Calu3 (cell line): ENCODE data around the gene NEK7. TPM values are rescaled to one million over a fixed set of nuclear protein-coding genes. Genes with fewer than 3 reads are reported as not detected.
A peak's percentile ranks its signal among the peaks of the same experiment; 100 is the strongest.

Experiments
- BruUV-seq: library from RNA; stranded (reverse); fragments of 400-500 nt; replicated peaks from 2 replicates; lab custom pipeline; 2021; lab: Mats Ljungman, UMichigan
- CTCF ChIA-PET: fragments of 300-600 bp; sonication (Branson Sonifier 250); formaldehyde crosslinking; loops from one replicate; lab custom pipeline; 2022; ENCODE audit warnings: antibody characterized with exemption; lab: Charles Lee
- DNase-seq: peaks from one replicate; pipeline ENCODE4 v3.0.0; 2022
- H3K27ac Mint-ChIP-seq: one replicate; pipeline ENCODE4 v1.8.0; 2022; ENCODE audit warnings: mixed read lengths; ENCODE audit not compliant: unreplicated experiment
- H3K27me3 Mint-ChIP-seq: one replicate; pipeline ENCODE4 v1.8.0; 2022; ENCODE audit warnings: mixed read lengths; ENCODE audit not compliant: unreplicated experiment
- H3K36me3 Mint-ChIP-seq: one replicate; pipeline ENCODE4 v1.8.0; 2022; ENCODE audit warnings: mild to moderate bottlenecking, moderate library complexity, mixed read lengths; ENCODE audit not compliant: insufficient read depth, unreplicated experiment
- H3K4me1 Mint-ChIP-seq: one replicate; pipeline ENCODE4 v1.8.0; 2022; ENCODE audit warnings: mild to moderate bottlenecking, low read depth, mixed read lengths; ENCODE audit not compliant: unreplicated experiment
- H3K4me3 Mint-ChIP-seq: one replicate; pipeline ENCODE4 v1.8.0; 2022; ENCODE audit warnings: mild to moderate bottlenecking, low read depth, moderate library complexity, mixed read lengths; ENCODE audit not compliant: unreplicated experiment
- H3K9me3 Mint-ChIP-seq: one replicate; pipeline ENCODE4 v1.8.0; 2022; ENCODE audit warnings: low read depth, mixed read lengths; ENCODE audit not compliant: unreplicated experiment
- intact Hi-C: fragments of 100-400 bp; cut with micrococcal nuclease; formaldehyde crosslinking; loops from one replicate; pipeline ENCODE4 v1.10.0; 2022; ENCODE audit not compliant: unreplicated experiment
- total RNA-seq: library from RNA; stranded (reverse); gene quantifications from 2 replicates; pipeline ENCODE4 v1.2.3, GENCODE V29; 2022
- TF ChIP-seq, protein P1 (sequence below): fragments of 200-600 bp; IDR thresholded peaks from one replicate; pipeline ENCODE4 v1.8.0; 2022; ENCODE audit warnings: antibody characterized with exemption; ENCODE audit not compliant: unreplicated experiment

Gene NEK7
- total RNA-seq, 1 experiment from 2014 or later = 145 TPM

DNA sequence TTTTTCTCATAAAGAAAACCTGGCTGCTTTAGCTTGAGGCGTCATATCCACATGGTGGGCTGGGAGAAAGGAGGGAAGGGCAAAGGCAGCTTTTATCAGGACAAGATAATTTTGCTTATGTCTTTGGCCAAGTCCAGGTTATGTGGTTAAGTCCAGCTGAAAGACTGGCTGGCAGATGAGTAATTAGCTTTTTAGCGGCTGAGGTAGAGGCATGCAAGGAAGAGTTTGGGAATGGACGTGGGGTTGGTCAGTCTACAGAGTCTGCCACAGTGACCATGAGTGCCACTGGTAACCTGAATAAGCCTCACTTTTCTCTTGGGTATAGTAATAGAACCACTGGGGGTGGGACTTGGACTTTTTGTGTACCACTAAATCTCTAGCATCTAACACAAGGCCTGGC, 39.8 kb downstream of the NEK7 start:
- no peak overlapping the region for H3K27ac Mint-ChIP-seq
- DNase-seq = no peak
- intact Hi-C loops = no loop called here
- TF ChIP-seq, protein P1, sequence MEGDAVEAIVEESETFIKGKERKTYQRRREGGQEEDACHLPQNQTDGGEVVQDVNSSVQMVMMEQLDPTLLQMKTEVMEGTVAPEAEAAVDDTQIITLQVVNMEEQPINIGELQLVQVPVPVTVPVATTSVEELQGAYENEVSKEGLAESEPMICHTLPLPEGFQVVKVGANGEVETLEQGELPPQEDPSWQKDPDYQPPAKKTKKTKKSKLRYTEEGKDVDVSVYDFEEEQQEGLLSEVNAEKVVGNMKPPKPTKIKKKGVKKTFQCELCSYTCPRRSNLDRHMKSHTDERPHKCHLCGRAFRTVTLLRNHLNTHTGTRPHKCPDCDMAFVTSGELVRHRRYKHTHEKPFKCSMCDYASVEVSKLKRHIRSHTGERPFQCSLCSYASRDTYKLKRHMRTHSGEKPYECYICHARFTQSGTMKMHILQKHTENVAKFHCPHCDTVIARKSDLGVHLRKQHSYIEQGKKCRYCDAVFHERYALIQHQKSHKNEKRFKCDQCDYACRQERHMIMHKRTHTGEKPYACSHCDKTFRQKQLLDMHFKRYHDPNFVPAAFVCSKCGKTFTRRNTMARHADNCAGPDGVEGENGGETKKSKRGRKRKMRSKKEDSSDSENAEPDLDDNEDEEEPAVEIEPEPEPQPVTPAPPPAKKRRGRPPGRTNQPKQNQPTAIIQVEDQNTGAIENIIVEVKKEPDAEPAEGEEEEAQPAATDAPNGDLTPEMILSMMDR = no peak
- H3K27me3 Mint-ChIP-seq = no peaks in the 10 kb centered on the region
- H3K4me3 Mint-ChIP-seq = no peak overlapping the region
- no TSS peak for BruUV-seq
- H3K4me1 Mint-ChIP-seq = peaks cover 52% of the 10 kb centered on the region
- no peaks in the 10 kb centered on the region for H3K9me3 Mint-ChIP-seq
- CTCF ChIA-PET = no interaction called here
- H3K36me3 Mint-ChIP-seq = peaks cover 10% of the 10 kb centered on the region

DNA sequence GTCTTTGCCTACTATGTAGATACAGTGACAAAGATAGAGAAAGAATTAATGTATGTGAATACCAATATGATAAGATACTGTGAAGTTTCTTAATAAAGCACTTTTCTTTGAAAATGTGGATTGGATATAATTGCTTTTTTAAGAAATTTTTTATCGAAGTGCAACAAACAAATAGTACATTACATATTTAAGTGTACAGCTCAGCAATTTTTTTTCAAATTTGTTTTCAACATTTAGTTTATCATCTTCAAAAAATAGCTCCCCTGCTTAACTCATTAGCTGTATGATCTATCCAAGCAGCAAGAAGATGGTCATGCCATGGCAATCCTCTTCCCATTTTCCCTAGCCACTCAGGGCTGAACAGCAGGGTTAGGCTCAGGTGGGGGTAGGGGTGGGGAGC, 40.5 kb downstream of the NEK7 start:
- no peak for DNase-seq
- H3K9me3 Mint-ChIP-seq = peaks cover 1% of the 10 kb centered on the region
- BruUV-seq = no TSS peak
- peaks cover 56% of the 10 kb centered on the region for H3K4me1 Mint-ChIP-seq
- CTCF ChIA-PET = interaction anchor here (0.5 kb wide), 1 partner anchor 604 kb away, joined by 3 read pairs; no protein-coding TSS in a partner anchor
- intact Hi-C loops = no loop called here
- no peak overlapping the region for H3K27ac Mint-ChIP-seq
- no peak overlapping the region for H3K4me3 Mint-ChIP-seq
- TF ChIP-seq, protein P1 = no peak
- peaks cover 10% of the 10 kb centered on the region for H3K36me3 Mint-ChIP-seq
- H3K27me3 Mint-ChIP-seq = no peaks in the 10 kb centered on the region

DNA sequence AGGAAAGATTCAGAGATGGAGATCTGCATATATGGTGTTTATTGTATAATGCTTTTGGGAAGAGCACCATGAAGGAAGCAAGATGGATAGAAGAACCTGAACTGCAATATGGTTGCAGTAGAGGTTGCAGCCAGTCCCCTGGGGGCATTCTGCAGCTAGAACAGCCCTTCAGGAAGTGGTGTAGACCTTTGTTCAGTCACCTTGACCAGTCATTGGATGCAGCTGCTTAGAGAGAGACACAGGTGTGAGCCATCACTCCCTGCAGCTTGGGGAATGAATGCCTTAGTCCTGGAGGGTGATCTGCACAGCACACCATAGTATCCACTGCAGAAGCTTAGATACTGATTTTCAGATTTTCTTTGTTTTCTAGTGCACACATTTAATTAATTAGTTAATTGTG, 42.3 kb downstream of the NEK7 start:
- CTCF ChIA-PET = no interaction called here
- Mint-ChIP-seq H3K27ac (peak overlapping the region; percentile 11), H3K4me1 (peaks cover 53% of the 10 kb centered on the region), H3K27me3 (no peaks in the 10 kb centered on the region), H3K36me3 (peaks cover 10% of the 10 kb centered on the region), H3K4me3 (no peak overlapping the region), H3K9me3 (peaks cover 4% of the 10 kb centered on the region)
- no TSS peak for BruUV-seq
- TF ChIP-seq, protein P1 = no peak
- no peak for DNase-seq
- intact Hi-C loops = no loop called here

DNA sequence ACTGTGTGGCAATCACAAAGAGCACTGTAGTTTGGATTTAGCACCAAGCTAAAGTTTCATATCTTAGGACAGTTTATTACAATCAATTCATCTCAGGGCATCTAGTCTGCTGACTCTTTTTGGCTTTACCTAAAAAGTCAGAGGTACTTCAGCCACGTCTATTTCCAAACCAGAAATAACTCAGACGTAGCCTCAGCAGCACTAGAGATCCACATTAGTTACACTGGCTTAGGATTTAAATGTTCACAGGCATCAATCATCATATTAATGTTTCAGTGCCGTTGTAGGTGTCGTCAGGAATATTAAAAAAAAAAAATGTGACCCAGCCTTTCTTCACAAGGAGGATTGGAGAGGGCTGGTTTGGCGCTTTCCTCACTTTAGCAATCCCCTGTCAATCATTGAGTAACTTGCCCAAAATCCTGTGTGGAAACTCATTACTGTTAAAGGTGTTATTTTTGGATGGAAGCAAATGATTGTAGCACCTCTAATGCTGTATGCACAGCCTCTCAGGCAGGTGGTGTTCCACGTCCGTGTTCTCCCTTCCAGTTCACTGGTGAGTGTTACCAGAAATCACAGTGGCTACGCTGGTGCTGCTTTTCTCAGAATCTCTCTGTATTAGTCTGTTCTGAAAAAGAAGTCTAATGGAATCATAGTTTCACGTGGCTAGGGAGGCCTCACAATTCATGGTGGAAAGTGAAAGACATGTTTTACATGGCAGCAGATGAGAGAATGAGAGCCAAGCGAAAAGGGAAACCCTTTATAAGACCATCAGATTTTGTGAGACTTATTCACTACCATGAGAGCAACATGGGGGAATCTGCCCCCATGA, 45.4 kb downstream of the NEK7 start:
- Mint-ChIP-seq H3K4me1 (peaks cover 63% of the 10 kb centered on the region), H3K36me3 (peaks cover 15% of the 10 kb centered on the region), H3K9me3 (peaks cover 4% of the 10 kb centered on the region), H3K27me3 (no peaks in the 10 kb centered on the region), H3K4me3 (no peak overlapping the region), H3K27ac (peak overlapping the region; percentile 31)
- no TSS peak for BruUV-seq
- DNase-seq = no peak
- intact Hi-C loops = no loop called here
- CTCF ChIA-PET = no interaction called here
- TF ChIP-seq, protein P1 = no peak
